WTC11 (cell line): ENCODE data around the gene FBH1. TPM values are rescaled to one million over a fixed set of nuclear protein-coding genes. Genes with fewer than 3 reads are reported as not detected.
"Not testable (repeated sequence)": the region's sequence is repeated elsewhere in the genome, so short reads cannot be mapped to it uniquely, and the experiment has no call there.

Experiments used
- ATAC-seq: fragments of 200-7000 bp; cut with Tn5 transposase; 2 replicates; pipeline ENCODE4 v1.10.0; 2021; ENCODE audit warnings: mild to moderate bottlenecking, moderate library complexity
- CTCF ChIA-PET: fragments of 300-600 bp; sonication (Branson Sonifier 250); formaldehyde crosslinking; loops from one replicate; lab custom pipeline; 2021; ENCODE audit warnings: antibody characterized with exemption; lab: Charles Lee
- POLR2A ChIA-PET: fragments of 350-600 bp; sonication (Branson Sonifier 250); formaldehyde crosslinking; loops from one replicate; lab custom pipeline; 2021; ENCODE audit warnings: antibody characterized with exemption; lab: Charles Lee
- DNase-seq: peaks from one replicate; pipeline ENCODE4 v3.0.0; 2021; ENCODE audit warnings: low spot score
- H3K27ac Mint-ChIP-seq: 2 replicates; pipeline ENCODE4 v1.8.0; 2021; ENCODE audit warnings: mixed read lengths
- H3K27me3 Mint-ChIP-seq: 2 replicates; pipeline ENCODE4 v1.8.0; 2021; ENCODE audit warnings: low read depth, mild to moderate bottlenecking, moderate library complexity, mixed read lengths
- H3K36me3 Mint-ChIP-seq: 2 replicates; pipeline ENCODE4 v1.8.0; 2021; ENCODE audit warnings: mixed read lengths
- H3K4me1 Mint-ChIP-seq: 2 replicates; pipeline ENCODE4 v1.8.0; 2022; ENCODE audit warnings: mixed read lengths
- H3K4me3 Mint-ChIP-seq: 2 replicates; pipeline ENCODE4 v1.8.0; 2021; ENCODE audit warnings: mild to moderate bottlenecking, moderate library complexity, mixed read lengths
- H3K9me3 Mint-ChIP-seq: 2 replicates; pipeline ENCODE4 v1.8.0; 2021; ENCODE audit warnings: mixed read lengths
- ELF4 ChIP-seq: sonication (generic); formaldehyde crosslinking; IDR thresholded peaks from 2 replicates; pipeline ENCODE4 v1.8.1; 2022; ENCODE audit warnings: low read depth, mild to moderate bottlenecking, moderate library complexity, missing genetic modification reagents
- FOXP1 ChIP-seq: sonication (generic); formaldehyde crosslinking; IDR thresholded peaks from 2 replicates; pipeline ENCODE4 v1.8.0; 2022; ENCODE audit warnings: missing genetic modification reagents, mild to moderate bottlenecking, moderate library complexity, borderline replicate concordance
- FOXP4 ChIP-seq: sonication (generic); formaldehyde crosslinking; IDR thresholded peaks from 2 replicates; pipeline ENCODE4 v1.8.0; 2022; ENCODE audit warnings: mild to moderate bottlenecking, missing genetic modification reagents
- GTF2I ChIP-seq: fragments of 250-450 bp; sonication (Bioruptor Pico); conservative IDR thresholded peaks from 2 replicates; pipeline ENCODE4 v1.4.0; 2021; ENCODE audit warnings: mild to moderate bottlenecking
- IRF2 ChIP-seq: sonication (generic); formaldehyde crosslinking; IDR thresholded peaks from 2 replicates; pipeline ENCODE4 v1.8.0; 2022; ENCODE audit warnings: low read depth, missing genetic modification reagents, borderline replicate concordance
- MYBL2 ChIP-seq: sonication (generic); formaldehyde crosslinking; IDR thresholded peaks from 2 replicates; pipeline ENCODE4 v1.8.1; 2023; ENCODE audit warnings: mild to moderate bottlenecking, moderate library complexity, missing genetic modification reagents
- NR2C2 ChIP-seq: sonication (generic); formaldehyde crosslinking; IDR thresholded peaks from 2 replicates; pipeline ENCODE4 v1.8.0; 2022; ENCODE audit warnings: mild to moderate bottlenecking, missing genetic modification reagents
- NR3C1 ChIP-seq: sonication (generic); formaldehyde crosslinking; conservative IDR thresholded peaks from 2 replicates; pipeline ENCODE4 v1.8.1; 2023; ENCODE audit warnings: low read depth, mild to moderate bottlenecking, missing genetic modification reagents
- SMAD4 ChIP-seq: sonication (generic); formaldehyde crosslinking; IDR thresholded peaks from 2 replicates; pipeline ENCODE4 v1.8.0; 2022; ENCODE audit warnings: mild to moderate bottlenecking, missing genetic modification reagents
- SP1 ChIP-seq: sonication (generic); formaldehyde crosslinking; conservative IDR thresholded peaks from 2 replicates; pipeline ENCODE4 v1.8.1; 2022; ENCODE audit warnings: missing genetic modification reagents
- TEAD4 ChIP-seq: sonication (generic); formaldehyde crosslinking; IDR thresholded peaks from 2 replicates; pipeline ENCODE4 v1.8.0; 2022; ENCODE audit warnings: mild to moderate bottlenecking, missing genetic modification reagents
- ZBTB21 ChIP-seq: sonication (generic); formaldehyde crosslinking; IDR thresholded peaks from 2 replicates; pipeline ENCODE4 v1.8.1; 2023; ENCODE audit warnings: mild to moderate bottlenecking, missing genetic modification reagents, borderline replicate concordance
- ZNF219 ChIP-seq: sonication (generic); formaldehyde crosslinking; IDR thresholded peaks from 2 replicates; pipeline ENCODE4 v1.8.0; 2023; ENCODE audit warnings: missing genetic modification reagents, mild to moderate bottlenecking, borderline replicate concordance
- ZNF317 ChIP-seq: sonication (generic); formaldehyde crosslinking; IDR thresholded peaks from 2 replicates; pipeline ENCODE4 v1.8.1; 2023; ENCODE audit warnings: low read depth, mild to moderate bottlenecking, moderate library complexity, missing genetic modification reagents, borderline replicate concordance
- ZNF671 ChIP-seq: fragments of 250-450 bp; sonication (Bioruptor Pico); IDR thresholded peaks from 2 replicates; pipeline ENCODE4 v1.8.0; 2021; ENCODE audit warnings: mild to moderate bottlenecking
- total RNA-seq: library from RNA; stranded (reverse); gene quantifications from 3 replicates; pipeline ENCODE4 v1.2.3, GENCODE V29; 2021
- TF ChIP-seq, protein P1 (sequence below): sonication (generic); formaldehyde crosslinking; IDR thresholded peaks from 2 replicates; pipeline ENCODE4 v1.8.1; 2023; ENCODE audit warnings: mild to moderate bottlenecking, missing genetic modification reagents
- TF ChIP-seq, protein P2 (sequence below): fragments of 250-450 bp; sonication (Bioruptor Pico); conservative IDR thresholded peaks from 2 replicates; pipeline ENCODE4 v1.9.0; 2021; ENCODE audit warnings: mild to moderate bottlenecking
- TF ChIP-seq, protein P3 (sequence below): sonication (generic); formaldehyde crosslinking; IDR thresholded peaks from 2 replicates; pipeline ENCODE4 v1.8.1; 2022; ENCODE audit warnings: missing genetic modification reagents, borderline replicate concordance

The FBH1 gene
- total RNA-seq, 1 experiment from 2014 or later, result 66.8 TPM

GRCh38 chr10:5843686-5844344 is 46.2 kb upstream of the FBH1 start:
- no peaks in the 10 kb centered on the region for H3K27me3 Mint-ChIP-seq
- no peak for ATAC-seq
- H3K4me1 Mint-ChIP-seq, result peaks cover 6% of the 10 kb centered on the region
- H3K4me3 Mint-ChIP-seq, result no peak overlapping the region
- no peaks in the 10 kb centered on the region for H3K36me3 Mint-ChIP-seq
- CTCF ChIA-PET, result no interaction called here
- no peaks in the 10 kb centered on the region for H3K9me3 Mint-ChIP-seq
- no peak for DNase-seq
- POLR2A ChIA-PET, result interaction anchor here (1.0 kb wide), 1 partner anchor 19 kb away, joined by 3 read pairs; no protein-coding TSS in a partner anchor
- no peak for TF ChIP-seq ZNF317 (CRISPR knock-in tag)
- TF ChIP-seq, protein P1, sequence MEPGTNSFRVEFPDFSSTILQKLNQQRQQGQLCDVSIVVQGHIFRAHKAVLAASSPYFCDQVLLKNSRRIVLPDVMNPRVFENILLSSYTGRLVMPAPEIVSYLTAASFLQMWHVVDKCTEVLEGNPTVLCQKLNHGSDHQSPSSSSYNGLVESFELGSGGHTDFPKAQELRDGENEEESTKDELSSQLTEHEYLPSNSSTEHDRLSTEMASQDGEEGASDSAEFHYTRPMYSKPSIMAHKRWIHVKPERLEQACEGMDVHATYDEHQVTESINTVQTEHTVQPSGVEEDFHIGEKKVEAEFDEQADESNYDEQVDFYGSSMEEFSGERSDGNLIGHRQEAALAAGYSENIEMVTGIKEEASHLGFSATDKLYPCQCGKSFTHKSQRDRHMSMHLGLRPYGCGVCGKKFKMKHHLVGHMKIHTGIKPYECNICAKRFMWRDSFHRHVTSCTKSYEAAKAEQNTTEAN (CRISPR knock-in tag), result no peak
- TF ChIP-seq FOXP1 (CRISPR knock-in tag), result no peak
- no peak for TF ChIP-seq SP1
- TF ChIP-seq GTF2I, result no peak
- no peak for TF ChIP-seq TEAD4 (CRISPR knock-in tag)
- TF ChIP-seq ZNF671 (CRISPR knock-in tag), result no peak
- TF ChIP-seq ELF4 (CRISPR knock-in tag), result no peak
- H3K27ac Mint-ChIP-seq, result no peak overlapping the region

DNA sequence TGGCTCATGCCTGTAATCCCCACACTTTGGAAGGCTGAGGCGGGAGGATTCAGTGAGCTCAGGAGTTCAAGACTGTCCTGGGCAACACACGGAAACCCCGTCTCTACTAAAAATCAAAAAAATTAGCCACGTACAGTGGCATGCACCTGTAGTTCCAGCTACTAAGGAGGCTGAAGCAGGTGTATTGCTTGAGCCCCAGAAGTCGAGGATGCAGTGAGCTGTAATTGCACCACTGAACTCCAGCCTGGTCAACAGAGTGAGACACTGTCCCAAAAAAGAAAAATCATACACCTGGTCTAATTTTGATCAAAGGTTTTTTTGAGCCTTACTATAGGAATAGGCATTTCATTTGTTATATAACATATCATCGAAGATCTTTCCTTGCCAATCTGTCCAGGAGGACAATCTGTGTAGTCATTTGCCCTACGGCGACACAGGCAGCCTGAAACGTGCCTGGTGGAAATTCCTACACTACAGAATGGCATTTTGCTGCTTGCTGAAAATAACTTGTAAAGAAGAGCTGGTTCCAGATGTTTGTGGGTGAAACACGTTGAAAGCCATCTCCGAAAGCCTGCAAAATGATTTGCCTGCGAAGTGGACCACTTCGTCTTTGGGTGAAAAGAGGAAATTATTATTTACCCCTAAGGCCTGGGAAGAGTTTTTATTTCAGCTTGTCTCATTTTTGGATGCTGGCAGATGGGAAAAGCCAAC is 45.5 kb upstream of the FBH1 start:
- ATAC-seq (no peak), DNase-seq (no peak)
- Mint-ChIP-seq H3K36me3 (no peaks in the 10 kb centered on the region), H3K4me1 (peaks cover 6% of the 10 kb centered on the region), H3K9me3 (no peaks in the 10 kb centered on the region), H3K27ac (no peak overlapping the region), H3K27me3 (no peaks in the 10 kb centered on the region), H3K4me3 (no peak overlapping the region)
- no peak for TF ChIP-seq FOXP4 (CRISPR knock-in tag)
- TF ChIP-seq, protein P1 (CRISPR knock-in tag), result no peak
- CTCF ChIA-PET, result no interaction called here
- POLR2A ChIA-PET, result interaction anchor here (1.0 kb wide), 1 partner anchor 20 kb away, joined by 3 read pairs; no protein-coding TSS in a partner anchor

DNA sequence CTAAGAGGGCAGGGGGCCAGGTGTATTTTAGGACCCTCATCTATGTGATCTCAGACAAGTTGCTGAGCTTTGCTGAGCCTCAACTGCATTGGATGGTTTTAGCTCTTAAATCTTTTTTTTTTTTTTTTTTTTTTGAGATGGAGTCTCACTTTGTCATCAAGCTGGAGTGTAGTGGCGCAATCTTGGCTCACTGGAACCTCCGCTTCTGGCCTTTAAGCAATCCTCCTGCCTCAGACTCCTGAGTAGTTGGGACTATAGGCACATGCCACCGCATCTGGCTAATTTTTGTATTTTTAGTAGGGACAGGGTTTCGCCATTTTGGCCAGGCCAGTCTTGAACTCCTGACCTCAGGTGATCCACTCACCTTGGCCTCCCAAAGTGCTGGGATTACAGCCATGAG is 43.4 kb upstream of the FBH1 start:
- POLR2A ChIA-PET, result interaction anchor here (0.6 kb wide), 1 partner anchor 36 kb away, joined by 6 read pairs; no protein-coding TSS in a partner anchor
- H3K9me3 Mint-ChIP-seq, H3K27me3 Mint-ChIP-seq, H3K4me3 Mint-ChIP-seq, H3K36me3 Mint-ChIP-seq, ATAC-seq, CTCF ChIA-PET, H3K27ac Mint-ChIP-seq, H3K4me1 Mint-ChIP-seq, DNase-seq: not testable (repeated sequence)

DNA sequence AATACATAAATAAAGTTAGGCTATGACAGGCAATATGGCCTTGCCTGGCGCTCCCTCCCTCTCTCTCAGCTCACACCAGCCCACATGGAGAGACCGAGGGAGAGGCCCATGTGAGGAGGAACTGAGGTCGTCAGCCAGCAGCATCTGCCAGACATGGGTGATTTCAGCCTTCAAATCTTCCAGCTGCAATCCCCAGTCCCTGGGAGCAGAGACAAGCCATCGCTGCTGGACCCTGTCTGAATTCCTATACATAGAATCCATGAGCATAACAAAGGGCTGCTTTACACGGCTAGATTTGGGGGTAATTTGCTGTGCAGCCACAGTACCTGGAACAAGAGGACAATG is 35.9 kb upstream of the FBH1 start:
- ChIA-PET POLR2A (no interaction called here), CTCF (interaction anchor here (1.3 kb wide), 1 partner anchor 34 kb away, joined by 3 read pairs; no protein-coding TSS in a partner anchor)
- H3K27me3 Mint-ChIP-seq, result no peaks in the 10 kb centered on the region
- H3K4me3 Mint-ChIP-seq, result no peak overlapping the region
- no peaks in the 10 kb centered on the region for H3K36me3 Mint-ChIP-seq
- no peak overlapping the region; the same call in 1 of the 2 replicates for H3K27ac Mint-ChIP-seq
- ATAC-seq, result no peak
- H3K4me1 Mint-ChIP-seq, result 0 out of 2 replicates have a peak, but pooled peaks cover 3% of the 10 kb centered on the region
- DNase-seq, result no peak
- H3K9me3 Mint-ChIP-seq, result no peaks in the 10 kb centered on the region
- TF ChIP-seq MYBL2 (CRISPR knock-in tag) (no peak), IRF2 (CRISPR knock-in tag) (no peak), SMAD4 (CRISPR knock-in tag) (no peak), ZNF219 (no peak), ZBTB21 (CRISPR knock-in tag) (no peak), ZNF671 (CRISPR knock-in tag) (no peak), NR3C1 (CRISPR knock-in tag) (no peak), NR2C2 (no peak)
- TF ChIP-seq, protein P2, sequence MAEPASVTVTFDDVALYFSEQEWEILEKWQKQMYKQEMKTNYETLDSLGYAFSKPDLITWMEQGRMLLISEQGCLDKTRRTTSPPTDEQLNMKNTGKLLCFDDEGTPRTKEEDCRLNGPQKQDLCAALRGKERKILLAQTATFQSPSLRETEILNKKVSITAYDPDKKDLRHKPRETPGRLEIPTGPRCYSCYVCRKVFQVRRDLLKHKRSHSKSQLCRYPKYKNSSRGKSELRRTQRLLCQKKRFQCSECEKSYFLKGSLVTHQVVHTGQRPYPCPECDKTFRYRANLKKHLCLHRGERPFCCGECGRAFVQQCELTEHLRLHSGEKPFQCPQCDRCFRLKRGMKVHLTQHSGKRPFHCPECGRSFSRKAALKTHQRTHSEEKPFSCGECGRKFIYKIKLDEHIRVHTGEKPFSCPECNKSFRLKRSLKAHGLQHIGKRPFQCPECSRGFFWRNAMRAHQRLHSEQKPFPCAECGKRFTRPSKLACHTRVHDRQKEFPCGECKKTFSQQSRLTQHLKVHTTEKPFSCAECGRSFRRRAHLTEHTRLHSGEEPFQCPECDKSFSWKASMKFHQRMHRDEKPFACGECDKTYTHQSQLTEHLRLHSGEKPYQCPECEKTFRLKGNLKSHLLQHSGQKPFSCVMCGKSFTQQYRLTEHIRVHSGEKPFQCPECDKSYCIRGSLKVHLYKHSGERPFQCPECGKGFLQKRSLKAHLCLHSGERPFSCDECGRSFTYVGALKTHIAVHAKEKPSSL (CRISPR knock-in tag), result no peak
- TF ChIP-seq, protein P3, sequence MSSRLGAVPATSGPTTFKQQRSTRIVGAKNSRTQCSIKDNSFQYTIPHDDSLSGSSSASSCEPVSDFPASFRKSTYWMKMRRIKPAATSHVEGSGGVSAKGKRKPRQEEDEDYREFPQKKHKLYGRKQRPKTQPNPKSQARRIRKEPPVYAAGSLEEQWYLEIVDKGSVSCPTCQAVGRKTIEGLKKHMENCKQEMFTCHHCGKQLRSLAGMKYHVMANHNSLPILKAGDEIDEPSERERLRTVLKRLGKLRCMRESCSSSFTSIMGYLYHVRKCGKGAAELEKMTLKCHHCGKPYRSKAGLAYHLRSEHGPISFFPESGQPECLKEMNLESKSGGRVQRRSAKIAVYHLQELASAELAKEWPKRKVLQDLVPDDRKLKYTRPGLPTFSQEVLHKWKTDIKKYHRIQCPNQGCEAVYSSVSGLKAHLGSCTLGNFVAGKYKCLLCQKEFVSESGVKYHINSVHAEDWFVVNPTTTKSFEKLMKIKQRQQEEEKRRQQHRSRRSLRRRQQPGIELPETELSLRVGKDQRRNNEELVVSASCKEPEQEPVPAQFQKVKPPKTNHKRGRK (CRISPR knock-in tag), result no peak
